GM18951 (cell line): Measurements from ENCODE around the gene CANT1.
"Not testable (repeated sequence)": the region's sequence is repeated elsewhere in the genome, so short reads cannot be mapped to it uniquely, and the experiment has no call there.

ENCODE experiments used
- POLR2A ChIP-seq: IDR thresholded peaks from 4 replicates; pipeline ENCODE4 v1.6.1; 2011; ENCODE audit warnings: mild to moderate bottlenecking; ENCODE audit not compliant: insufficient read length, insufficient read depth; ENCODE audit errors: extremely low read depth
- in situ Hi-C: fragments of 300-500 bp; cut with MboI; formaldehyde crosslinking; loops from one replicate; pipeline ENCODE4 v1.12.0; 2022; ENCODE audit warnings: low sequenced_read_pairs, mixed read lengths, inconsistent platforms; ENCODE audit not compliant: unreplicated experiment

CANT1 gene

GRCh38 chr17:79039171-79039570 lies 29.6 kb upstream of the CANT1 start:
- in situ Hi-C loops = no loop called here
- TF ChIP-seq POLR2A = no peak

DNA sequence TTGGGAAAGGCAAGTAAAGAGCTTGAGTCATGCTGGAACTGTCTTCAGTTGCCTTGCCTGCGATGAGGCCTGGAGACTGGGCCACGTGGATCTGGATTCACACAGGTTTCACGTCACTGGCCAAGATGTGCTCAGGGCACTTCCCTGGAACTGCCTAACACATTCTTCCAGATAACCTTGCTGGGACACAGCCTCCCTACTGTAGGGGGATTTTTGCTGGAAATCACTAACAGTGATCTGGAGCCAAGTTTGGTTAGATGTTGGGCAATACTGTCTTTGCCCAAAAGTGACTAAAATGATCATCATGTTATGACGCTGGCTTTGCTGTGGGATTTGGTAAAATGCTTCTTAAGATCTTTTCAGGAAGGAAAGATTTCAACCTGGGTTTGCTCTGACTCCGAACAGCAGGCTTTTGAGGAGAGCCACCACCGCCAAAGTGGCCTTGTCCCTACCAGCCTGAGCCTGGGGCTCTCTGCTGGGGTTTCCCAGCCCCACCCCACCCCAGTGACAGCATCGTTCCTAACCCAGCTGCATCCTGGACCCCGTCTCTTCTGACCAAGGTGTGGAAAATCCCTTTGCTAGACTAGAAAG lies 29.1 kb upstream of the CANT1 start:
- in situ Hi-C loops = no loop called here
- TF ChIP-seq POLR2A = no peak

DNA sequence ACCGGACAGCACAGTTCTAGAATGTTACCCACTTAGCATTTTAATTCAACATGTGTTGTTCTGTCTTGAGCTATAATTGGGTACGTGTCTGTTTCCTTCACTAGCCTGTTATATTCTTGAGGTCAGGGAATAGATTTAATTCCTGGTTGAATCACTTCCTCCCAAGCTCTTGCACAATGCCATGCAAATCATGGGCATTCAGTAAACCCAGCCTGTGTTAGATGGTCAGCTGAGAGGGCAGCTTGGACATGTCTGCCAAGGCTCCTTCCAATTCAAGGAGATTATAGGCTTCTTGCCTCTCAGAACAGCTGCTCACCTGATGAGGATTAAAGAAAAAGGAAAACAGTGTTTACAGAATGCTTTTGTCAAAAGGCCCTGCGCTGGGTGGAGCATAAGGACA lies 27.0 kb upstream of the CANT1 start:
- in situ Hi-C loops = no loop called here
- TF ChIP-seq POLR2A = no peak

- no peak for TF ChIP-seq POLR2A
- in situ Hi-C loops = no loop called here
Observed at GRCh38 chr17:79036181-79036580, 26.6 kb upstream of the CANT1 start.

DNA sequence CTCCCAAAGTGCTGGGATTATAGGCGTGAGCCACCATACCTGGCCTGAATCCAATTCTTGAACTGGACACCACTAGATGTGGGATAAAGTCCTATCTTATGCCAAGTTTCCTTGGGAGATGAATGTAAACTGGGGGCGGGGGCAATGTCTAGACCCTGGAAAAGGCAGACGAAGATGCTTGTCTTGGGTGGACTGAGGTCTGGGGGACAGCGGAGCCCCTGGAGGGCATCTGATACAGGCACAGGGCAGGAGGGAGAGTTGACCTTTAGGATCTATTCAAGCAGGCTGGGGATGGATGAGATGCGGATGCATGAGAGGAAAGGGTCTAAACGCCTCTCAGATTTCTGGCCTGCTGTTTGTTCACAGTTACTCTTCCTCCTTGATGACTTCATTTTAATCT lies 26.1 kb upstream of the CANT1 start:
- in situ Hi-C loops = no loop called here

DNA sequence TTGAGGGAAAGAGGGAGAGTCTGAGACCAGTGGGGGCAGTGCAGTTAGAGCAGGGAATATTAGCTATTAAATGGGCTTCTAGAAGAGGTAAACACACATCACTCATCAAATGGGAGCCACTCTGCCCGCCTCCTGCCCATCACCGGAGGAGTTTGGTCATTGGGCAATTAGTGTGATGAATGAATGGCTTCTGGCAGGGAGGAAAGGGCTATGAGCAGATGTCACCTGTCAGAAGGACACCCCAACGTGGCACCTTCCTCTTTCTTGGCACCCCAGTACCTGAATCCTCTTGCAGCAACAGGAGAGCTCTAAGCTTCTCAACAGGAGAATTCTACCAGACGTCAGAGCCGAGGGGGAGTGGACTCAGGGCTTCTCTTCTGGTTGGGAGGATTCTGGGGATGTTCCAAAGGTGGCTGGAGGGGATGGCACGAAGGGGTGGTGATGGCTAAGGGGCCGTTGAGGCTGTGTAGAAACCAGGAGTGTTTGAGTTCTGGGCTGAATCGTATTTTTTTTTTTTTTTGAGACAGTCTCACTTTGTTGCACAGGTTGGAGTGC lies 25.4 kb upstream of the CANT1 start:
- in situ Hi-C loops = no loop called here

More for the DNA sequence above, 26.1 kb upstream of the CANT1 start:
- TF ChIP-seq POLR2A = no peak

DNA sequence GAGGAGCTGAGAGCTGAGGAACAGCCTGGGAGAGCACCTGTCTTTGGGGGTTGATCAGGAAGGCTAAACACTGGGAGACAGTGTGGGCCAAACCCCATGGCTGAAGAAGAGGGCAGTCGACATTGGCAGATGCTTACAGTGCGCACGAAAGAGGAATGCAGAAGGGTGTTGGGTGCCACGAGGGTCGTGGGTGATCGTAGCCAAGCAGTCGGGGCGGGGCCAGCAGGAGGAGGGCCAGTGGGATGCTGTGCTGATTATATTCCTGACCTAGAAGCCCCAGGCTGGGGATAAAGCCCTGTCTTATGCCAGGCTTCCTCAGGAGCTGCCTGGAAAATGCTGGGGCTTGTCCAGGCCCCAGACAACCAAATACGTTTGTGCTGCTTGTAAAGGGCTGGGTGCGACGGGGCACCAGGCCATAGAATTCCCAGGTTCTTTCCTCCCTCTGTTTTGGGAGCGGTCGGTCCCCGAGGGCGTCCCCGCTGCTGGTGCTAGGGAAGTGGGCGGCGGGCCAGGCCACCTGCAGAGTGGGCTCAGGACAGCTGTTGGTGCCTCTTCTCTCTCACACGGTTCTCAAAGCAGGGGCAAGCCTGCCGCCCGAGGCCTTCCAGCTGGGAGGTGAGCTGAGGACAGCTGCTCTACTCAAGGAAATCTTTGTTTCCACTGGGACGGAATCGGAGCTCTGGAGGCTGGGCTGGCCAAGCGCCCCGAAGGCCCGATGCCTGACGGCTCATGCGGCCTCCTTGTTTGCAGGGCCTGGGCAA lies 24.4 kb upstream of the CANT1 start:
- no peak for TF ChIP-seq POLR2A
- in situ Hi-C loops = no loop called here

More for the DNA sequence above, 25.4 kb upstream of the CANT1 start:
- no peak for TF ChIP-seq POLR2A

DNA sequence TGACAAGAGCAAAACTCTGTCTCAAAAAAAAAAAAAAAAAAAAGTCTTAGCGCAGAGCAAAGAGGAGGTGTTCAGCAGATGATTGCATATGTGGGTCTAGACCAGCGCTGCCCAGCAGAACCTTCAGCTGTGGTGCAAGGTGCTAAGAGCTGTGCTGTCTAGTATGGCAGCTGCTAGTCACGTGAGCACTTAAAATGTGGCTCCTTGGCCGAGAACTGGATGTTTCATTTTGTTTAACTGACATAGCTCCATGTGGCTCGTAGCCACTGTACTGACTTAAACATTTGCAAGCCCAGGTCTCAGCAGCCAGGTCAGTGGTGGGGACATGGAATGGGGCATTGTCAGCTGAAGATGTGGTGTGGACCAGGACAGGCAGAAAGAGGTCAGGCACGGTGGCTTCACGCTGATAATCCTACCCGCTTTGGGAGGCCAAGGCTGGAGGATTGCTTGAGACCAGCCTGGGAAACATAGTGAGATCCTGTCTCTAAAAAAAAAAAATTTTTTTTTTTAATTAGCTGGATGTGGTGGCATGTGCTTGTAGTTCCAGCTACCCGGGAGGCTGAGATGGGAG lies 23.6 kb upstream of the CANT1 start:
- no peak for TF ChIP-seq POLR2A
- in situ Hi-C loops = no loop called here

DNA sequence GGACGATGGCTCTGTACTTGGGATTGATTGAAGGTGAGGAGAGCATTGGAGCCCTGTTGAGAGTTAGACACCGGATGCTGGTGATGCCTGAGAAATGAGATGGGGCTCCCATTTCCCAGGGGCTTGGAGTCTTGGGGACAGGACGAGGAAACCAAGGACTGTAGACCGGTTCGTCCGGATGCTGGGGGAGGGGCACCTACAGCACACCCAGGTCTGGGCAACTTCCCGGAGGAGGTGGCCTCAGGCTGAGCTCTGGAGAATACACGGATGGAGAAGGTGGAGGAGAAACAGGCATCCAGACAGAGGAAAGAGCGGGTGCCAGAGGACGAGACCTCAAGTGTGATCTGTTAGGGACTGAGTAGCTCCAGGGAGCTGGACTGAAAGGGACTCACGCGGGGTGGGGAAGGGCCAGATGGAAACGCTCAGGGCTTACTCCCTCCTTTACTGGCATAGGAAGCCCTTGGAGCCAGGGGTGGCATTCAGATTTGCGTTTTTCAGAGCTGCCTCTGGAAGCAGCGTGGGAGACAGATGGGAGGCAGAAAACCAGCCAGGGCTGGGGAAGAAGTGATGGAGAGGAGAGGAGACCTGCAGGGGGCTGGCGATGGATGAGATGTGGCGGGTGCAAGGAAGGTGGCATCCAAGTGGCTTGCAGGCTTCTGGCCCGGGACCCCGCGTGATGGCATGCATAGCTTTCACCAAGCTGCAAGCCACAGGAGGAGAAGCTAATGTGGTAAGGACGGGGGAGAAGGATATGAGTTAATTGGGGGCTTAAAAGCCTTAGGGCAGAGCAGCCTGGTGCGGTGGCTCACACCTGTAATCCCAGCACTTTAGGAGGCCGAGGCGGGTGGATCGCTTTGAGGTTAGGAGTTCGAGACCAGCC lies 22.7 kb upstream of the CANT1 start:
- TF ChIP-seq POLR2A = no peak

GRCh38 chr17:79030636-79031035 lies 21.1 kb upstream of the CANT1 start:
- in situ Hi-C loops = not testable (repeated sequence)

More for the DNA sequence above, 22.7 kb upstream of the CANT1 start:
- in situ Hi-C loops = no loop called here

DNA sequence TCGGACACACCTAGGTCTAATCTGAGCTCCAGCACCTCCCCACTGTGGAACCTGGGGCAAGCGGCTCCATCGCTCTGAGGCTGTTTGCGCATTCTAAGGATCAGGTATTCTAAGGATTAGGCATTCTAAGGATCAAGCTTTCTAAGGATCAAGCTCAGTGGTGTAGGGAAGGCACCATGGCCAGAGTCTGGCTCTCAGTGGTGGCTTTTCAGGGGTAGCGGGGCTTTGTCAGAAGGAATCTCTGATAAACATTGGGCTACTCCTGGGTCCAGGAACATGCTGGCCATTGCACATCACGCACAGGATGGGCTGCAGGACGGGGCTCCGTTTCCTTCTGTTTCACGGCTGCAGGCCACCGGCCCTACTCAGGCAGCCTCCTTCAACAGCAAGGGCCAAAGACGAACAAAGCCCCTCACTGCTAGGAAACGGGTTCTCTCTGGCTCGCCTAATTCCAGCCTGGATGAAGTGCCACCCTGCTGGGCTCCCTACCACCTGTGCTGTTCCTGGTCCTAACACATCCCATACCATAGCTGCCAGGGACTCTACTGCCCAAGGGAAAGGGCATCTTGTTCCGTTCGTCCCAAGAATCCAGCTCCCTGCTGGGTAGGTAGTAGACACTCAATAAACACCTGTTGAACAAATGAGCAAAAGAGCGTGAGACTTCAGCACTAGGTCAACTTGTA lies 19.9 kb upstream of the CANT1 start:
- in situ Hi-C loops = no loop called here
- TF ChIP-seq POLR2A = no peak

GRCh38 chr17:79028496-79029326 lies 19.1 kb upstream of the CANT1 start:
- TF ChIP-seq POLR2A = no peak
- in situ Hi-C loops = no loop called here
